Thyroid gland (tissue), 4 donors: Measurements from ENCODE around the gene STAG1.

ENCODE experiments used
- CTCF ChIP-seq, 6 experiments: fragments of 200-600 bp in 3 of 6; fragments of 450-650 bp in 3 of 6; sonication (generic) in 3 of 6; IDR thresholded peaks; one replicate each; pipeline ENCODE4 v1.5.1; 2016 to 2019; ENCODE audit warnings: antibody characterized with exemption in 6 of 6, mild to moderate bottlenecking in 2 of 6, inconsistent platforms in 1 of 6, moderate library complexity in 1 of 6
- POLR2A ChIP-seq, 2 donors: fragments of 450-650 bp; IDR thresholded peaks; one replicate each; pipeline ENCODE4 v1.6.1; 2017; ENCODE audit warnings: antibody characterized with exemption in 2 of 2, mild to moderate bottlenecking in 2 of 2, moderate library complexity in 1 of 2

- no peak for TF ChIP-seq CTCF (IDR thresholded peaks at IDR 0.05)
- TF ChIP-seq POLR2A (IDR thresholded peaks at IDR 0.05), result no peak
Measured at GRCh38 chr3:136294176-136294575, 458.0 kb downstream of the STAG1 start.
